Activated T-helper 9 cell treated with anti-CD3 and anti-CD28 coated beads, Interleukin-2, amount 50 U/mL, for 16 hours (primary cell): Measurements from ENCODE around the gene CYP27A1.

Experiments
- DNase-seq: peaks from one replicate; pipeline ENCODE4 v3.0.0-alpha.2; 2020; ENCODE audit warnings: low read depth

The CYP27A1 gene

DNA sequence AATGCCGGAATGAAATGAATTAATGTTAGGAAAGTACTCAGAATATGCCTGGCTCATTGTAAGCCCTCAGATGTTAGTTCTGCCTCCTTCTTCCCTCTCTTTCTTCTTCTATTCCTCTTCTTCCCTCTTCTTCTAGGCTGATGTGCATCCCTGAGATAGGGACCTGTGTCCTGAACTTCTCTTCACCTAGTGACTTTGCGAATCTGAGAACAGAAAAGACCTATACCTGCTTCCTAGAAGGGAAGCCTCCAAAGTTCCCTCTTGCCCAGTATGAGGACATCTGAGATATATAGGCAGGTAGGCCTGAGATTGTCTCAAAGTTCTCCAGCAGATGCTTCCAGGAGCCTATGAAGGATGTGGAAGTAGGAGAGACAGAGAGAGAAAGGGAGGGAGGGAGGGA lies 8.1 kb upstream of the CYP27A1 start:
- no peak for DNase-seq

DNA sequence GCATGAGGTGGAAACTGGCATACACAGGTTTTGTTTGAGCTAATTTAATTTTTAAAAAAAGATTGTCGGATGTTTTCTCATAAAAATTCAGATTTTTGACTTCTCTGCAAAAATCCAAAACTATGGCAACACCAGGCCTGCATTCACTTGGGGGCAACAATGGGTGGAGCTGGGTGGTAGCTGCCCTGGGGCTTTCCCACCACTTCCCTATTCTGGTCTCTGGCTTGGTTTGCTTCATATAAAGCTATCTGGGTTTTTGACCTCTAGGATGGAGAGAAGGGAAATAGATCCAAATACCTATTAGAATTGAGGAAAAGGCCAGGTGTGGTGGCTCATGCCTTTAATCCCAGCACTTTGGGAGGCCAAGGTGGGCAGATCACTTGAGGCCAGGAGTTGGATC lies 5.5 kb upstream of the CYP27A1 start:
- DNase-seq = no peak

DNA sequence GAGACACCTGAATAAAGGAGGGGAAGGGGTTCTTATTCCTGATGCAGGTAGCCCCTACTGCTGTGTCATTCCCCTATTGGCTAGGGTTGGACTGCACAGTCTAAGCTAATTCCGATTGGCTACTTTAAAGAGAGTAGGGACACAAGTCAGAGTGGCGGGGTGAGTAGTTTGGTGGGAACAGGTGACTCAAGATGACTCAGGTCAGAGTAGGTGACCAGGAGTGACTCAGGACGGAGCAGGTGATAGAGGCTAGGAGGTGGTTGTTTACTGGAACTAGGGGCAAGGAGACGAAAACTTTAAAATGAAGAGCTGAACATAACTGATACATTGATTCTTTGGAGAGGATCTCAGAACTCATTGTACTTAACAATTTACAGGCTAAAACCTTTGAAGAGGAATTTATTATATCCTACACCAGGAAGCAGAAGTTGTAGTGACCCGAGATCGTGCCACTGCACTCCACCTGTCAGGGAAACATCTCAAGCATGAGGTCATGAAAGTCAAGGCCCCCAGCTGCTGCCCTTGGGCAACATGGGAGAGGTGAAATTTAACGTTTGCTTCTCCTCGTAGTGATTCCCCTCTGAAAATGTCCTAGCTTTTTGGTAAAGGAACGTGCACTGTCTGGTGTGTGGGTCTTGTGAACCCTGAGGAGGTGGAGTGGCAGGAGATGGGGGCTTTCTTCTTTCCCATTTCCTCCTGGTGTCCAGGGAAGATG lies 4.5 kb upstream of the CYP27A1 start:
- DNase-seq = no peak

DNA sequence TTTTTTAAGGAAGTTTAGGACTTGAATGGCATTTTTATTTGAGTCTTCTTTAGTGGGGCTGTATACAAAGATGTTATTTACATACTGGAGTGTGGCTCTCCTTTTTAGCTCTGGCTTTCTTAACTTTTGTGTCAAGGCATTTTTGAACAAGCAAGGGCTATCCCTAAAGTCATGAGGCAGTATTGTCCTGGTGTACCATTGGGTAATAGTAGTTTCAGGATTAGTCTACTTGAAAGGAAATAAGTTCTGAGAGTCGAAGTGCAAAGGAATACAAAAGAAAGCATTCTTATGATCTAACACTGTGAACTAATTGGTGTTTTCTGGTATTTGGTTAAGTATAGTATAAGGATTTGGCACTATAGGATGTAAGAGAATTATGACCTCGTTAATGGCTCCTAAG lies 1.9 kb upstream of the CYP27A1 start:
- DNase-seq = no peak

DNA sequence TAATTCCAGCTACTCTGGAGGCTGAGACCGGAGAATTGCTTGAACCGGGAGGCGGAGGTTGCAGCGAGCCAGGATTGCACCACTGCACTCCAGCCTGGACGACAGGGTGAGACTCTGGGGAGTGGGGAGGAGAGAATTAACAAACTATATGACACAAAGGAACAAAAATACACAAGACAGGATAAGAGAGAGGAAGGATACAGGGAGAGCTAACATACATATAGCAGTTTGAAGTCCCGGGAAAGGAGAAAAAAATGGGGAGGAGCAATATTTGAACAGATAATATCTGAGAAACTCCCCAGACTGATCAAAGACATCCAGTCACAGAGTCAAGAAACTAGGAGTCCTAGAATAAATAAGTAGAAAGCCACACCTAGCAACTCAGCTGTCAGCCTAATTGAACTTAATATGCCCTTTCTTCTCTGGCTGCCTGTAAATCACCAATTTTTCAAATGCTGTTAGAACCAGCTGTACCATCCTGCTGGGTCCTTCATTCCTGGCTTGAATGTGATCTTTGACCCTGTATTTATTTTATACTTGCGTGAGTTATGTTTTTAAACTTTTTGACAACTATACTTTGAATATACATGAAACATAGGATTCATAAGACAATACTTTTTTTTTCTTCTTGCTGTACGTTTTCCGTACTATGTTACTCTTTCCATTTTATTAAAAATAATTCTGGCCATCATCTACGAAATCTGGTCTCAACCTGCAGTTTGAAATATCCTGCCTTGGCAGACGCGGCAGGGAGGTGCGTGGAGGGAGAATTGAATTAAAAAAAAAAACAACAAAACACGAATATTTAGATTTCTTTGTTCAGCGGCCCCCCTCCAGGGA lies 876 bp upstream of the CYP27A1 start:
- no peak for DNase-seq

DNA sequence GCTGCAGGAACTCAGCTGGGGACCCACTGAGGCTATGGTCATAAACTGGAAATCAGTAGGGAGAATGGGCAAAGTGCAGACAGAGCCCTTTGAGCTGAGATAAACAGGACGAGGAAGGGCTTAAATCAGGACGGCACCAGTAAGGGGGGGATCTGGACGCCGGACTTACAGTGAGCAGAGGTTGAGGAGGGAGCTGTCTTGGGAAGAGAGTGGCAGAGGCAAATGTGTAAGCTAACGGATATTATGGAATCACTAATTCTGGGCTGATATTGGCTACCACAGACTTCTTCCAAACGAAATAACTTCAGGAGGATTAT lies 539 bp downstream of the CYP27A1 start:
- DNase-seq = no peak

DNA sequence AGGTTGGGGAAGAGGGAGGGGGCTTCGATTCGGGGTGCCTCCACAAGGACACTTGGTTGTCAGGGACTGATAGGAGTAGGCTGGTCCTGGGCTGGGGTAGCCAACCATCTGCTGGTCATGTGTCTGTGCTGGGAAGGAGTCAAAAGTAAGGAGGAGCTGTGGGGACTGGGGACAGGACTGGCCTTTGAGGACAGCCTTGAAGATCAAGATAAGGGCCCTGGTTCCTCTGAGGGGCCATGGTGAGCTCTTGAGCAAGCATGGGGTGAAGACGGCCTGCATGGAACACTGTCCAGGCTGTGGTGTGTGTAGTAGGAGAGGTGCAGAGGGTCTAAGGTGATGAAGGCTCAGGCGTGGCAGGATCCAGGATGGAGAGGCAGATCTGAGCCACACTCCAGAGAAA lies 1.7 kb downstream of the CYP27A1 start:
- DNase-seq = no peak

DNA sequence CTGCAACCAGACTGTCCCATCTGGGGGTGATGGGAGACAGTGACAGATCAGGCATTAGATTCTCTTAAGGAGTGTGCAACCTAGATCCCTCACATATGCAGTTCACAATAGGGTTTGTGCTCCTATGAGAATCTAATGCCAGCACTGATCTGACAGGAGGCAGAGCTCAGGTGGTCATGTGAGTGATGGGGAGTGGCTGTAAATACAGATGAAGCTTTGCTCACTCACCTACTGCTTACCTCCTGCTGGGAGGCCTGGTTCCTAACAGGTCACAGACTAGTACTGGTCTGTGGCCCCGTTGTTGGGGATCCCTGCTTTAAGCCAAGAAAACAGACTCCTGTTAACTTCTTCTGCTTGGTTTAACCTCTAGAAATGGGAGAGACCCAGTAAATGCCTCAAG lies 3.2 kb downstream of the CYP27A1 start:
- DNase-seq = no peak

DNA sequence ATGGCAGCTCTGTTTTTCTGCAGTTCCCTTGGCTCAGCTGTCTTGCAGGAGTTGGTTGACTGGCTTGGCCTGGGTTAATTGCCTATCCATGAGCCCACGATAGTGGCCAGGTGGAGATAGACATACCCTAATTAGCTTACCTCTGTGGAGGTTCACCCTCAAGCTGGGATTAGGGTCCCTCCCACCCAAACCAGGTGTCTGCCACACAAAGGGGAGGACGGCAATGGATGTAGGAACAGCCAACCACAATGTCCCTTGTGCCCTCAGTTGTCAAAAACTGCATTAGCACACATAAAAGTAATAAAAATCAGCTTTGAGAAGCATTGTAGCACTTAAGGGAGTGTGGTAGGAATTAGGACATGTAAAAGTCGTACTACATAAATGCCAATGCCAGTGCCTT lies 4.2 kb downstream of the CYP27A1 start:
- DNase-seq = no peak

DNA sequence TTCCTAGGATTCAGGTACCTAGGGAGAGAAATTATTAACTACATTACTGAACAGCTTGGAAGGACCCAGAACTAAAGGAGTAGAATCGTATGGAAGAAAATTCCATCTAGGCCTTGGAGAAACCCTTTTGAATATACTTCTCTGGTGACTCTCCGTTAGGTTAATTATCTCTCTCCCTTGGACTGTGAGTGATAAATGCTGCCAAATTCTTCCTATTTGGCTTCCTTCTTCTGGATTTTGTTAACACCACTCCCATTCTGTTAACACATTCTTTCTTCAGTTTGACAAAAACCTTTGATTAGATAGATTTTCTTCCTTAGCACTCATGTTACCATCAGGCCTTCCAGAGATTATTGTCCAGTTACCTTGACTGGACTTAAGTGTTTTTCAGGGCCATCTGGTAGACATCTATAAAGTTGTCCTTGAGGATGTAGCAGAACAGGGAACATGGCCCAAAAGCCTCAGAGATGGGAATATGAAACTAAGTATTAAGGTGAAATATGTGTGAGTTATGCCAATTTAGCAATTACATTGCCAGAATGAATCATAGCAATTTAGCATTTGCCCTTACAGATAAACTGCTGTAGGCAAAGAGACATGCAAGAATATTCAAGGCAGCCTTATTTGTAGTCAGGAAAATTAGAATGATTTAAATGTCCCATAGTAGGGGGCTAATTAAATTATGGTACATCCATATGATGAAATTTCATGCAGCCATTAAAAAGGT lies 6.7 kb downstream of the CYP27A1 start:
- DNase-seq = no peak

DNA sequence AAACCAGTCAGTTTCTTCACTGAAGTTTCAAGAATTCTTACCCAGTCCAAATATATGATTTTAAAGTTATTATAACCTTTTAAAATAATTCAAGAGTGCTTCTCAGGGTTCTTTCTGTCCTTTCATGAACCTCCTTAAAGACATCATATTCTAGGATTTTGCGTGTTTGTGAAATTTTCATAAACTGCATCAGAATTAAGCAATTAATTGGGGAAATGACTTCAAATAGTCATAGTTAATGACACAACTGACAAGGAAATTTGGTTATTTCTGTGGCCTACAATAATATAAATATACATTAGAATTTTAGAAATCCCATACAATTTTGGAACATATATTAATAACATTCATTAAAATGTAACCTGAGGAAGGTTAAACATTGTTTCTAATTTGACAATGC lies 10.5 kb downstream of the CYP27A1 start:
- no peak for DNase-seq

DNA sequence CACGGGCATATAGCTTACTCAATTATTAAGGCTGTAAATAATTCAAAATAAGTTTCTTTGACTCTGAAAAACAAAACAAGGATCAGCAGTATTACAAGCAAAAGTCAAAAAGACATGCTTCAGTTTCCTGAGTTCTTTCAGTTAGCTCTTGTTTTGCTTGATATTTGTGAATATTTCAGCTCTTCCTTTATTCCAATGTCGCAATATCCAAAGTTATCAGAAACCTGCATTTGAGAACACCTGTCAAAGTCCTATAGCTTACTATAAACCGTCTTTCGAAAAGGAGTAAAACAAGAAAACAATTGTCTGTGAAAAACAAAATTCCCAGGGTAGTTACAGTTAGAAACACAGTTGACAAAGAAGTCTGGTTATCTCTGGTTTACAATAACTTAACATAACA lies 14.7 kb downstream of the CYP27A1 start:
- DNase-seq = no peak

DNA sequence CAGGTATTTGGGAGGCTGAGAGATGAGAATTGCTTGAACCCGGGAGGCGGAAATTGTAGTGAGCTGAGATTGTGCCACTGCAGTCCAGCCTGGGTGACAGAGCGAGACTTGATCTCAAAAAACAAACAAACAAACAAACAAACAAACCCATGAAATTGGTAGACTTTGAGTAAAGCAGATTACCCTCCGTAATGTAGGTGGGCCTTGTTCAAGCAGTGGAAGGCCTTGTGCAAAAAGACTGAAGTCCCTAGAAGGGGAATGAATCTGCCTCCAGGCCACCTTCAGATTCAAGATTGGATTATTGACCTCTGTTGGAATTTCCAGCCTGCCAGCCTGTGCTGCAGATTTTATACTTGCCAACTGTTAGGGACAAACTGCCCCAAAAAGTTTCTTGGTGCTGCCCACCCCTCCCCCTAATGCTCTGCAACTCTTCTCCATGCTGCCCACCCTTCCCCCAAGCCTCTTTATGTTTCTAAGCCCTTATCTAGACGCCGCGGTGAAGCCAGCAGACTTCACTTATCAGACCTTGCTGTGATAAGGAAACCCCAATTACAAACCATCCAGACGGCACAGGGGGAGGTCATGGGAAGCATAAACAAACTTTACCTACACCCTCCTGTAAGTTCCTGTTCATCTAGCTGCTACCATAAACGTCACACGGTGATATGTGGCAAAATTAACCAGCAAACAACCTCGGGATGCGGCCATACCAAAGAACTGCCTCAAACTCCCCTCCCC lies 17.0 kb downstream of the CYP27A1 start:
- DNase-seq = no peak

DNA sequence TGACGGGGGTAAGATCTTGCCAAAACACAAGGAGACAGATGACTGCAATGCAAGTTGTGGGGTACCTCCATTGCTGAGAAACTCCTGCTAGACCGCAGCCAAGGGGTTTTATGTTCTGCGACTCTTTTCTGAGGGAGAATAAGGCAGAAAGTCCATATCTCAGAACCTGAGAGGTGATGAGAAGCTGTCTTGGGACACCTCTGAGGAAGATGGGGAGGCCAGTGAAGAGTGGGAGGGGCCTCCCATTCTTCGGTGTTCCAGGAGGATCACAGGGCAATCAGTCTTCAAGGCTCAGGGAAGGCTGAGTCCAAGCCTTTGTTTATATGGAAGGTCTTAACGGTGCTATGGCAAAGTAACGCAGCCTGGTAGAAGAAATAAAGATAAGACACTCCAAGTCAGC lies 18.0 kb downstream of the CYP27A1 start:
- no peak for DNase-seq

DNA sequence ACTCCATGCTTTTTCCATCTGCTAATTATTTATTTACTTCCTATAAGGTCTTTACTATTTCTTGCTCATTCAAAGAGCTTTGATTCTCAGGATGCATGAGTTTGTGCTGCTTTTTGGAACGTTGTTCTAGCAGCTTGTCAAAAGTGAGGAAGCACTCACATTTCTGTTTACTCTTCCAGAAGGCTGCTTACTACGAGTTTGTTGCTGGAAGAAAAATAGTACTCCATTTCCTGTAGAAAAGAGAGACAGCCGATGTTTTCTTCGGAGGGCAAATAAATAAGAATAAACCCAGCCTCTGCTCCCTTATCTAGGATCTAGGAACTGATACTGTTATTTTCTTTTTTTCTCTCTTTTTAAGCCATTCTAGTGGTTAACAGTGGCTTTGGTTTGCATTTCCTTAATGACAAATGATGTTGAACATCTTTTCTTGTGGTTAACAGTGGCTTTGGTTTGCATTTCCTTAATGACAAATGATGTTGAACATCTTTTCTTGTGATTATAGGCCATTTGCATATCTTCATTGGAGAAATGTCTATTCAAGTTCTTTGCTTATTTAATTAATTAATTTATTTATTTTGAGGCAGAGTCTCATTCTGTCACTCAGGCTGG lies 20.5 kb downstream of the CYP27A1 start:
- no peak for DNase-seq

DNA sequence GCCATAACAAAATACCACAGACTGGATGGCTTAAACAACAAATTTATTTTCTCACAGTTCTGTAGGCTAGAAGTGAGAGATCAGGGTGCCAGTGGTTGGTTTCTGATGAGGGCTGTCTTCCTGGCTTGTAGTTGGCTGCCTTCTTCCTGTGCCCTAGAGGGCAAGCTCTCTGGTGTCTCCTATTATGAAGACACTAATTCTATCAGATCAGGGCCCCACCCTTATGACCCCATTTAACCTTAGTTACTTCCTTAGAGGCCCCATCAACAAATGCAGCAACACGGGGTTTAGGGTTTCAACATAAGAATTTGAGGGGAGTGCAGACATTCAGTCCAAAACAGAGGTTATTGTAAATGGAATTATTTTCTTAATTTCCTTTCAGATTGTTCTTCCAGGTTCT lies 22.9 kb downstream of the CYP27A1 start:
- no peak for DNase-seq

DNA sequence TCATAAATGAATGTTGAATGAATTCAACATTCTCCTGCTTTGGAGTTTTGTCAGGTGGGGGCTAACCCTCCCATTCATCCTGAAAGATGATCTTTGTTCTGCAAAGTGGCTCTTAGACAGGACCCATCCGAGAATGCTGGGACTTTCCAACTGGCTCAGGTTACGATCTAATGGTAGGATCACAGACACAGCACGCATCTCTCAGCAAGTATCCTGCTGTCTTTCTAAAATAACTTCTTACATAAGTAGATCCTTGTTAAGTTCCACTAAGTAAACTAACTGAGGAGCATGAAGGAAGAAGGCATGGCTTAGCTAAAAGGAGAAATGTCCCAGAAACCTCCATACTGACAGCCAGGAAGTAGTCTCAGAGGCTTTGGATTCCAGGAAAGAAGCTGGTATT lies 23.7 kb downstream of the CYP27A1 start:
- no peak for DNase-seq

DNA sequence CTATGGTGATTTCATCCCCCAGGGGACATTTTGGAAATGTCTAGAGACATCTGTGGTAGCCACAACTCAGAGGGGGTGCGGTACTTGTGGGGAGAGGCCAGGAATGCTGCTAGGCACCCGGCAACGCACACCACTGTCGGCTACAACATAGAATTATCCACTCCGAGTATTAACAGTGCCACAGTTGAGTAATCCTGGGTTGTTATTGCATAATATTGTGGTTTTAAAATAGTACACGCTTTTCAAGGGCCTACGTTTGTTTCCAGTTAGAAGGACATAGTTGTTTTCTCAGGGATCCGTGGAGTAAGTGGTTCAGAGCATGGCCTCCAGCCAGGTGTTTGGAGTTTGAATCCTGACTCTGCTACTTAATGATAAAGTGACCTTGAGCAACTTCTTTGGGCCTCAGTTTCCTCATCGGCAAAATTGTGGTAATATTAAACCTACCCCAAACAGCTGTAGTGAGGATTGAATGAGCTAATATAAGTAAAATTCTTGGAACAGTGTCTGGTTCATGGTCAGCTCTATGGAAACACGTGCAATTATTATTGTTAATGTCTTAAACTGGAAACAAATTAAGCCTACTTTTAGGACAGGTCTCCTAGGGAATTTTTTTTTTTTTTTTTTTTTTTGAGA lies 24.5 kb downstream of the CYP27A1 start:
- no peak for DNase-seq

DNA sequence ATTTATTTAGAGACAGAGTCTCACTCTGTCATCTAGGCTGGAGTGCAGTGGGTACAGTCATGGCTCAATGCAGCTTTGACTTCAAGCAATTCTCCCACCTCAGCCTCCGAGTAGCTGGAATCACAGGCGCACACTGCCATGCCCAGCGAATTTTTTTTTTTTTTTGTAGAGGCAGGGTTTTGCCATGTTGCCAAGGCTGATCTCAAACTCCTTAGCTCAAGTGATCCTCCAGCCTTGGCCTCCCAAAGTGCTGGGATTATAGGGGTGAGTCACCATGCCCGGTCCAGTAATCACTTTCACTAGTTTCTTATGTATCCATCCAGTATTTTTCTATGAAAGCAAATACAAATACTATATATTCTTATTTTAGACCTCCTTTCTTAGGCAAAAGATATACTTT lies 25.7 kb downstream of the CYP27A1 start:
- no peak for DNase-seq

DNA sequence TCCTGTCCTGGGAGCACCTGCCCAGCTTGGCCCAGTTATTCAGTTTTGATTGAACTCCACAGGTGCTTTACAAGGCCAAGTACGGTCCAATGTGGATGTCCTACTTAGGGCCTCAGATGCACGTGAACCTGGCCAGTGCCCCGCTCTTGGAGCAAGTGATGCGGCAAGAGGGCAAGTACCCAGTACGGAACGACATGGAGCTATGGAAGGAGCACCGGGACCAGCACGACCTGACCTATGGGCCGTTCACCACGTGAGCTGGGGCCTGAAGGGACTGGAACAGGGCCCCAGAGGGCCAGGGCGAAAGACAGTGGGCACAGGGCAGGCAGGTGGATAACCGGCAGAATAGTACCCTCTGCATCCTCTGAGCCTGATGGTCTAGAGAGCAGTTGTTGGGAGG lies 27.6 kb downstream of the CYP27A1 start:
- no peak for DNase-seq

DNA sequence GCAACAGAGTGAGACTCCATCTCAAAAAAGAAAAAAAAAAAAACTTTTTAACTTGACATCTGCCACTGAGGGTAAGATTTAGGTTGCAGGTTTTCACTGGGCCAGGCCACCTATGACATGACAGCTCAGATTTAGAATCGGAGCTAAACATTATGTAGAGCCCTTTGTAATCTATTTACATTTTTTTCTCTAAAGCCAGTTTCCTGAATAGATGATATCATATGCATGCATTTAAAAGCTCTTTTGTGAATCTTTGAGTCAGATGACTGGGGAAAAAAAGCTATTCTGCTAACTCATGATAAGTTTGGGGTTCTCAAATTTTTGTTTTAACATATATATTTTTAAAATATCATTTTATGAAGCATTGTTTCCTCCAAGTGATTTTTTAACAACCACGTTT lies 28.3 kb downstream of the CYP27A1 start:
- no peak for DNase-seq

DNA sequence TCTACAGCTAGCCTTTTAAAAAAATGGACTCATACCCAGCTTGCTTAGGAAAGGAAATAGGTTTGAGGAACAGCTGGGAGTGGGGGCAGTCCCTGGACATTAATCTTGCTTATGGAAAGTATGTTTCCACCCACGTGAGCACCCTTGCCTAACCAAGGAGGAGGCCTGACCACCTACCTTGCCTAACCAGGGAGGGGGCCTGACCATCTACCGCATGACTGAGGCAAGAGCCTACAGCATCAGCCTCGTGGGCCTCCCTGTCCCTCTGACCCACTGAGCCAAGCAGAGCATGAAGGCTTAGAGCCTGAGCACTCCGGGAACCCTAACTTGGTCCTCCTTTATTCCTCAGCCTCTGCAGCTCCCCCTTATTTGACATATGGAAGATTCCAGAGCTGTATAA lies 29.4 kb downstream of the CYP27A1 start:
- no peak for DNase-seq
